ENCODE results near the gene ZAR1. TPM values are rescaled to one million over a fixed set of nuclear protein-coding genes. Genes with fewer than 3 reads are reported as not detected.

Gene ZAR1
- total and polyA plus RNA-seq, 9 of the 15 experiments (the other 6 are each of a cell fraction or from before 2014, with no cell fraction given) = 0.07 to 0.84 (median 0.28) TPM; not detected in 1

DNA sequence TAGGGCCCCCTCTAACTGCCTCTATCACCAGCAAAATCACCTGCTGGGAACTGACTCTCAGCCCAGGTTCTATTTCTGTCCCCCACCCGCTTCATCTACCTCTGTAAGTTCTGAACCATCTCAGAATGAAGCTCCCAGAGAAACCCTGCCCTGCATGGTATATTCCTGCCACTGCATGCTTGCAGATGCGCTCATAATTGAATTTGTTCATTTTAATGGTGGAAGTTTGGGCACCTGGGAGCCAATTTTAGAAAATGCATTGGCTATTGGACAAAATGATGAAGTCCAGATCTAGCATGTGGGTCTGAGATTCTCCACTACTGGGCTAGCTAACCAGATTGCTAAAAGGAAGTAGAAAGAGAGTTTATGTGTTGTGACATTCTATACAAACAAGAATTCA is 35.5 kb upstream of the ZAR1 start (continued):
- TF ChIP-seq MTF1 (CRISPR knock-in tag; IDR thresholded peaks at IDR 0.05; ENCODE audit: borderline replicate concordance) (no peak), ZSCAN32 (CRISPR knock-in tag; IDR thresholded peaks at IDR 0.05) (no peak)
- TF ChIP-seq, protein P1, sequence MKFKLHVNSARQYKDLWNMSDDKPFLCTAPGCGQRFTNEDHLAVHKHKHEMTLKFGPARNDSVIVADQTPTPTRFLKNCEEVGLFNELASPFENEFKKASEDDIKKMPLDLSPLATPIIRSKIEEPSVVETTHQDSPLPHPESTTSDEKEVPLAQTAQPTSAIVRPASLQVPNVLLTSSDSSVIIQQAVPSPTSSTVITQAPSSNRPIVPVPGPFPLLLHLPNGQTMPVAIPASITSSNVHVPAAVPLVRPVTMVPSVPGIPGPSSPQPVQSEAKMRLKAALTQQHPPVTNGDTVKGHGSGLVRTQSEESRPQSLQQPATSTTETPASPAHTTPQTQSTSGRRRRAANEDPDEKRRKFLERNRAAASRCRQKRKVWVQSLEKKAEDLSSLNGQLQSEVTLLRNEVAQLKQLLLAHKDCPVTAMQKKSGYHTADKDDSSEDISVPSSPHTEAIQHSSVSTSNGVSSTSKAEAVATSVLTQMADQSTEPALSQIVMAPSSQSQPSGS (CRISPR knock-in tag; IDR thresholded peaks at IDR 0.05) = no peak

DNA sequence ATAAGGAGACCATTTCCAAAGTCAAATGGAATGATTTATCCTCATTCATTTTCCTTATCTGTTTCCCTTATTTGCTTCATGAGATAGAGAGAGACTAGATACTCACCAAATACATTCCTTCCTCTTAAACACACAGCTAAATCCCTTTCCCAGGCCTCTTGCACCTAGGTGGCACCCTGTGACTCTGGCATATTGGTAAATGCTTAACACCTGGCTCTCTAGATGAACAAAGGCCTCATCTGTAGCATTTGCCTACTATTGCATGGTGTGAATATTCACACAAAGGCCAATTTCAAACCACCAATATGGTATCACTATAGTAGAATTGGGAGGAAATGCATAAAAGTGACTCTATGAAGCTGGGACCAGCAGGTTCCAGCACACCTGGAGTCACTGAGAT is 29.1 kb upstream of the ZAR1 start:
- in situ Hi-C loops (cut with MboI) = no loop called here
- no peaks in the 10 kb centered on the region for H3K79me2 ChIP-seq (ENCODE audit: control insufficient read depth, insufficient read depth, low read length)
- ChIA-PET CTCF (ENCODE audit: low intra/inter-chr PET ratio) (no interaction called here), POLR2A (no interaction called here)
- H3K9me1 ChIP-seq (ENCODE audit: control insufficient read depth, insufficient read depth, low read length) = no peaks in the 10 kb centered on the region
- no peak for TF ChIP-seq ZNF583 (CRISPR knock-in tag; IDR thresholded peaks at IDR 0.05)
- no peak for TF ChIP-seq NCOA4 (IDR thresholded peaks at IDR 0.05; ENCODE audit: partially characterized antibody)
- TF ChIP-seq HNRNPLL (IDR thresholded peaks at IDR 0.05; ENCODE audit: low read depth, low read length, poor library complexity, severe bottlenecking) = no peak
- no peak for TF ChIP-seq ZNF75A (CRISPR knock-in tag; IDR thresholded peaks at IDR 0.05)
- no peak for TF ChIP-seq ZNF644 (tag; IDR thresholded peaks at IDR 0.05; ENCODE audit: low read depth)
- TF ChIP-seq, protein P2, sequence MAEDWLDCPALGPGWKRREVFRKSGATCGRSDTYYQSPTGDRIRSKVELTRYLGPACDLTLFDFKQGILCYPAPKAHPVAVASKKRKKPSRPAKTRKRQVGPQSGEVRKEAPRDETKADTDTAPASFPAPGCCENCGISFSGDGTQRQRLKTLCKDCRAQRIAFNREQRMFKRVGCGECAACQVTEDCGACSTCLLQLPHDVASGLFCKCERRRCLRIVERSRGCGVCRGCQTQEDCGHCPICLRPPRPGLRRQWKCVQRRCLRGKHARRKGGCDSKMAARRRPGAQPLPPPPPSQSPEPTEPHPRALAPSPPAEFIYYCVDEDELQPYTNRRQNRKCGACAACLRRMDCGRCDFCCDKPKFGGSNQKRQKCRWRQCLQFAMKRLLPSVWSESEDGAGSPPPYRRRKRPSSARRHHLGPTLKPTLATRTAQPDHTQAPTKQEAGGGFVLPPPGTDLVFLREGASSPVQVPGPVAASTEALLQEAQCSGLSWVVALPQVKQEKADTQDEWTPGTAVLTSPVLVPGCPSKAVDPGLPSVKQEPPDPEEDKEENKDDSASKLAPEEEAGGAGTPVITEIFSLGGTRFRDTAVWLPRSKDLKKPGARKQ (CRISPR knock-in tag; IDR thresholded peaks at IDR 0.05) = no peak
- no peak for TF ChIP-seq TSC22D4 (tag; IDR thresholded peaks at IDR 0.05)
- no peak for TF ChIP-seq TCF3 (CRISPR knock-in tag; IDR thresholded peaks at IDR 0.05)
- no peak for TF ChIP-seq NBN (IDR thresholded peaks at IDR 0.05; ENCODE audit: low read depth)
- no peak for TF ChIP-seq LEF1 (IDR thresholded peaks at IDR 0.05)
- TF ChIP-seq CBX2 (IDR thresholded peaks at IDR 0.05; ENCODE audit: insufficient read depth, low read length, poor library complexity, severe bottlenecking) = no peak
- TF ChIP-seq RBM25 (IDR thresholded peaks at IDR 0.05; ENCODE audit: low read depth, low read length, severe bottlenecking) = no peak
- no peak for TF ChIP-seq BCOR (IDR thresholded peaks at IDR 0.05)
- TF ChIP-seq ZNF830 (CRISPR knock-in tag; IDR thresholded peaks at IDR 0.05) = no peak
- TF ChIP-seq TCFL5 (CRISPR knock-in tag; conservative IDR thresholded peaks at IDR 0.05) = no peak
- H3K27ac ChIP-seq (ENCODE audit: extremely low read depth, low read depth, low read length) = no peak overlapping the region
- intact Hi-C loops (cut with micrococcal nuclease) = no loop called here
- ATAC-seq (no peak), DNase-seq (ENCODE audit: extremely low read depth in 1 of 4, low spot score in 3 of 4) (no peak), FAIRE-seq (no peak)
- H3K9me3 ChIP-seq (replicated peaks; ENCODE audit: control insufficient read depth, insufficient read depth, low read depth, low read length) = no peaks in the 10 kb centered on the region
- no peak overlapping the region for H3K4me2 ChIP-seq (ENCODE audit: insufficient read depth, low read length)
- no peaks in the 10 kb centered on the region for H4K20me1 ChIP-seq (replicated peaks; ENCODE audit: control insufficient read depth, insufficient read depth, low read length)
- no peaks in the 10 kb centered on the region for H3K27me3 ChIP-seq (ENCODE audit: control insufficient read depth in 2 of 2, insufficient read depth in 2 of 2, low read length in 2 of 2)
- no peak overlapping the region for H2AFZ ChIP-seq (ENCODE audit: low read depth, low read length)
- no TSS peak for BruUV-seq (replicated peaks)
- no peaks in the 10 kb centered on the region for H3K4me1 ChIP-seq (replicated peaks in 1 of 2; ENCODE audit: control insufficient read depth in 2 of 2, insufficient read depth in 2 of 2, low read length in 2 of 2)
- no peak overlapping the region for H3K9ac ChIP-seq (ENCODE audit: insufficient read depth in 1 of 2, low read depth in 2 of 2, low read length in 2 of 2)
- H3K36me3 ChIP-seq (ENCODE audit: control insufficient read depth, insufficient read depth, low read length) = no peaks in the 10 kb centered on the region
- H3K4me3 ChIP-seq = no peak overlapping the region

Data from K562 (cell line).